ENCODE measurements around the gene ZMYND11.

ZMYND11 gene

GRCh38 chr10:191703-192518 is 56.7 kb downstream of the ZMYND11 start:
- DNase-seq (ENCODE audit: low read depth): no peak

- no peak for DNase-seq (ENCODE audit: low read depth)
Measured at GRCh38 chr10:194281-194680, 59.0 kb downstream of the ZMYND11 start.

- DNase-seq (ENCODE audit: low read depth): no peak
Measured at GRCh38 chr10:200405-200804, 65.2 kb downstream of the ZMYND11 start.

- no peak for DNase-seq (ENCODE audit: low read depth)
Measured at GRCh38 chr10:201328-201771, 66.1 kb downstream of the ZMYND11 start.

GRCh38 chr10:208616-209015 is 73.4 kb downstream of the ZMYND11 start:
- no peak for DNase-seq (ENCODE audit: low read depth)

- no peak for DNase-seq (ENCODE audit: low read depth)
Measured at GRCh38 chr10:209357-209756, 74.1 kb downstream of the ZMYND11 start.

GRCh38 chr10:210297-210696 is 75.0 kb downstream of the ZMYND11 start:
- no peak for DNase-seq (ENCODE audit: low read depth)

- no peak for DNase-seq (ENCODE audit: low read depth)
Measured at GRCh38 chr10:215444-215843, 80.2 kb downstream of the ZMYND11 start.

- DNase-seq (ENCODE audit: low read depth): no peak
Measured at GRCh38 chr10:218798-219197, 83.5 kb downstream of the ZMYND11 start.

- DNase-seq (ENCODE audit: low read depth): no peak
Measured at GRCh38 chr10:219731-220472, 84.6 kb downstream of the ZMYND11 start.

- no peak for DNase-seq (ENCODE audit: low read depth)
Measured at GRCh38 chr10:224571-224970, 89.3 kb downstream of the ZMYND11 start.

GRCh38 chr10:226018-226417 is 90.8 kb downstream of the ZMYND11 start:
- no peak for DNase-seq (ENCODE audit: low read depth)

GRCh38 chr10:227014-227413 is 91.8 kb downstream of the ZMYND11 start:
- DNase-seq (ENCODE audit: low read depth): no peak

- no peak for DNase-seq (ENCODE audit: low read depth)
Measured at GRCh38 chr10:228366-228765, 93.1 kb downstream of the ZMYND11 start.

GRCh38 chr10:230758-231157 is 95.5 kb downstream of the ZMYND11 start:
- no peak for DNase-seq (ENCODE audit: low read depth)

- DNase-seq (ENCODE audit: low read depth): no peak
Measured at GRCh38 chr10:232061-232460, 96.8 kb downstream of the ZMYND11 start.

- DNase-seq (ENCODE audit: low read depth): no peak
Measured at GRCh38 chr10:232878-233277, 97.6 kb downstream of the ZMYND11 start.

- DNase-seq (ENCODE audit: low read depth): no peak
Measured at GRCh38 chr10:234708-235406, 99.6 kb downstream of the ZMYND11 start.

GRCh38 chr10:235915-236314 is 100.7 kb downstream of the ZMYND11 start:
- DNase-seq (ENCODE audit: low read depth): no peak

- no peak for DNase-seq (ENCODE audit: low read depth)
Measured at GRCh38 chr10:239109-239508, 103.9 kb downstream of the ZMYND11 start.

- DNase-seq (ENCODE audit: low read depth): no peak
Measured at GRCh38 chr10:241451-241850, 106.2 kb downstream of the ZMYND11 start.

GRCh38 chr10:241966-242643 is 106.8 kb downstream of the ZMYND11 start:
- no peak for DNase-seq (ENCODE audit: low read depth)

Measured in stimulated activated CD4-positive, alpha-beta T cell treated with anti-CD3 and anti-CD28 coated beads, Interleukin-2, amount 100 ng/mL, for 4 hours (primary cell).